ENCODE results near the gene KRTAP4-12. TPM values are rescaled to one million over a fixed set of nuclear protein-coding genes. Genes with fewer than 3 reads are reported as not detected.

KRTAP4-12 gene
- total and polyA plus RNA-seq, 10 of the 15 experiments (the other 5 are each of a cell fraction or from before 2014, with no cell fraction given) = not detected

- ChIA-PET CTCF (no interaction called here), POLR2A (no interaction called here), SMC1A (ENCODE audit: uncharacterized antibody, unreplicated experiment) (no interaction called here), RAD21 (ENCODE audit: unreplicated experiment) (no interaction called here)
- no peaks in the 10 kb centered on the region for H3K9me3 ChIP-seq (replicated peaks; ENCODE audit: control insufficient read depth, insufficient read depth, low read length)
- no peak for FAIRE-seq
- no peaks in the 10 kb centered on the region for H3K79me2 ChIP-seq (ENCODE audit: control insufficient read depth, insufficient read depth, low read length)
- in situ Hi-C loops (cut with MboI) (no loop called here), intact Hi-C loops (cut with micrococcal nuclease; ENCODE audit: unreplicated experiment) (no loop called here)
- TF ChIP-seq ZBTB33 (IDR thresholded peaks at IDR 0.05) = no peak
- no peak for TF ChIP-seq RFX5 (IDR thresholded peaks at IDR 0.05; ENCODE audit: low read depth, low read length)
- no peak for TF ChIP-seq BCL11A (IDR thresholded peaks at IDR 0.05; ENCODE audit: low read depth, low read length)
- no peak for TF ChIP-seq NFYB (IDR thresholded peaks at IDR 0.05; ENCODE audit: insufficient read depth, low read depth, low read length)
- TF ChIP-seq NFXL1 (IDR thresholded peaks at IDR 0.05; ENCODE audit: borderline replicate concordance) = no peak
- no peak for TF ChIP-seq PML (IDR thresholded peaks at IDR 0.05; ENCODE audit: low read length)
- TF ChIP-seq TBL1XR1 (IDR thresholded peaks at IDR 0.05; ENCODE audit: low read depth, low read length) = no peak
- no peak for TF ChIP-seq MAX (IDR thresholded peaks at IDR 0.05; ENCODE audit: low read depth, low read length)
- TF ChIP-seq RBBP5 (conservative IDR thresholded peaks at IDR 0.05) = no peak
- TF ChIP-seq CBX5 (IDR thresholded peaks at IDR 0.05; ENCODE audit: low read depth) = no peak
- no peak for TF ChIP-seq MEF2A (IDR thresholded peaks at IDR 0.05; ENCODE audit: insufficient read depth, low read depth, low read length)
- no peak for TF ChIP-seq BCL3 (IDR thresholded peaks at IDR 0.05; ENCODE audit: borderline replicate concordance, insufficient read depth, low read depth, low read length, poor library complexity, severe bottlenecking)
- TF ChIP-seq E4F1 (IDR thresholded peaks at IDR 0.05; ENCODE audit: borderline replicate concordance, partially characterized antibody) = no peak
- TF ChIP-seq KAT2A (conservative IDR thresholded peaks at IDR 0.05; ENCODE audit: control insufficient read depth, low read depth, low read length) = no peak
- TF ChIP-seq CHD4 (IDR thresholded peaks at IDR 0.05) = no peak
- no peak for TF ChIP-seq TARDBP (IDR thresholded peaks at IDR 0.05; ENCODE audit: borderline replicate concordance)
- TF ChIP-seq ASH2L (IDR thresholded peaks at IDR 0.05; ENCODE audit: borderline replicate concordance, low read depth) = no peak
- TF ChIP-seq ZNF274 (IDR thresholded peaks at IDR 0.05; ENCODE audit: insufficient read depth, insufficient read length) = no peak
- no peak for DNase-seq (ENCODE audit: low read depth, low spot score)
- no peaks in the 10 kb centered on the region for H4K20me1 ChIP-seq (ENCODE audit: control insufficient read depth, insufficient read depth)
- WGBS (ENCODE audit: insufficient coverage, insufficient replicate concordance, low lambda C conversion rate, missing lambda C conversion rate) = 50% methylated on average over 2 of the region's 2 CpGs
- H3K4me2 ChIP-seq (ENCODE audit: control insufficient read depth, insufficient read depth) = no peak overlapping the region
- H3K9ac ChIP-seq (ENCODE audit: control insufficient read depth, insufficient read depth, low read length) = no peak overlapping the region
- ATAC-seq = no peak
- no peaks in the 10 kb centered on the region for H3K36me3 ChIP-seq (ENCODE audit: control insufficient read depth in 2 of 2, insufficient read depth in 2 of 2, low read length in 1 of 2)
- no peak overlapping the region for H3K27ac ChIP-seq (ENCODE audit: control insufficient read depth, insufficient read depth)
- no peak overlapping the region for H3K4me3 ChIP-seq
- H3K4me1 ChIP-seq (ENCODE audit: control insufficient read depth, insufficient read depth, low read length) = no peaks in the 10 kb centered on the region
- H2AFZ ChIP-seq (ENCODE audit: control insufficient read depth, low read depth, low read length) = no peak overlapping the region
- no peaks in the 10 kb centered on the region for H3K27me3 ChIP-seq (replicated peaks in 1 of 2; ENCODE audit: control insufficient read depth in 2 of 2, insufficient read depth in 2 of 2, low read length in 1 of 2)
- no TSS peak for BruUV-seq (replicated peaks)
Observed at GRCh38 chr17:41125064-41125463, 1.1 kb upstream of the KRTAP4-12 start.

Measured in GM12878 (cell line).